Esophagus muscularis mucosa (tissue), 4 donors: Measurements from ENCODE around the gene CALR. TPM values are rescaled to one million over a fixed set of nuclear protein-coding genes. Genes with fewer than 3 reads are reported as not detected.
"Not testable (repeated sequence)": the region's sequence is repeated elsewhere in the genome, so short reads cannot be mapped to it uniquely, and the experiment has no call there.

Experiments
- DNase-seq: peaks from one replicate; pipeline ENCODE4 v3.0.0-alpha.2; 2017; ENCODE audit errors: extremely low spot score
- H3K27ac ChIP-seq, 4 donors: fragments of 200-600 bp; sonication (generic); replicated peaks in 1 of 4; 1 replicate in 3 of 4; 2 replicates in 1 of 4; pipeline ENCODE4 v1.5.1; 2016 to 2019; ENCODE audit warnings: mild to moderate bottlenecking in 1 of 4
- H3K27me3 ChIP-seq, 4 donors: fragments of 200-600 bp; sonication (generic); one replicate each; pipeline versions ENCODE4 v1.5.1 to v1.6.0; 2016 to 2019
- H3K36me3 ChIP-seq, 4 donors: fragments of 200-600 bp; sonication (generic); one replicate each; pipeline ENCODE4 v1.5.1; 2016 to 2019
- H3K4me1 ChIP-seq, 4 donors: fragments of 200-600 bp; sonication (generic); one replicate each; pipeline ENCODE4 v1.5.1; 2016 to 2019
- H3K4me3 ChIP-seq, 4 donors: fragments of 200-600 bp; sonication (generic); 1 replicate in 2 of 4; 2 replicates in 2 of 4; pipeline ENCODE4 v1.5.1; 2016 to 2019; ENCODE audit warnings: mild to moderate bottlenecking in 4 of 4, moderate library complexity in 1 of 4
- H3K9me3 ChIP-seq, 4 donors: fragments of 200-600 bp; sonication (generic); 1 replicate in 3 of 4; 2 replicates in 1 of 4; pipeline ENCODE4 v1.5.1; 2016 to 2019
- EP300 ChIP-seq: sonication (generic); formaldehyde crosslinking; IDR thresholded peaks from one replicate; pipeline ENCODE4 v1.6.1; 2017; ENCODE audit warnings: antibody characterized with exemption
- POLR2A ChIP-seq: fragments of 450-650 bp; IDR thresholded peaks from one replicate; pipeline ENCODE4 v1.6.1; 2017; ENCODE audit warnings: antibody characterized with exemption, moderate library complexity, mild to moderate bottlenecking, low read depth
- POLR2AphosphoS5 ChIP-seq, 2 donors: sonication (generic); formaldehyde crosslinking; IDR thresholded peaks; one replicate each; pipeline ENCODE4 v1.6.1; 2017; ENCODE audit warnings: antibody characterized with exemption in 2 of 2
- WGBS: methylation state at CpG from one replicate; pipeline ENCODE4 v1.1.5; 2018; 5-methylcytosine and 5-hydroxymethylcytosine counted together
- intact Hi-C: fragments of 100-400 bp; cut with DNase I; formaldehyde crosslinking; loops from one replicate; pipeline ENCODE4 v1.15.1; 2023
- total RNA-seq, 4 donors: library from RNA; depleted of rRNA; stranded (reverse); fragments of >200 nt; gene quantifications; one replicate each; pipeline versions ENCODE4 v1.1.0 to v1.2.1, GENCODE V29; 2016
- TF ChIP-seq, protein P1 (sequence below), 3 experiments: fragments of 200-600 bp in 2 of 3; fragments of 450-650 bp in 1 of 3; sonication (generic) in 2 of 3; IDR thresholded peaks; one replicate each; pipeline ENCODE4 v1.5.1; 2017 to 2019; ENCODE audit warnings: antibody characterized with exemption in 3 of 3, mild to moderate bottlenecking in 2 of 3, moderate library complexity in 1 of 3

CALR gene
- total RNA-seq, 4 donors from 2014 or later, result 200 to 300 (median 270) TPM

DNA sequence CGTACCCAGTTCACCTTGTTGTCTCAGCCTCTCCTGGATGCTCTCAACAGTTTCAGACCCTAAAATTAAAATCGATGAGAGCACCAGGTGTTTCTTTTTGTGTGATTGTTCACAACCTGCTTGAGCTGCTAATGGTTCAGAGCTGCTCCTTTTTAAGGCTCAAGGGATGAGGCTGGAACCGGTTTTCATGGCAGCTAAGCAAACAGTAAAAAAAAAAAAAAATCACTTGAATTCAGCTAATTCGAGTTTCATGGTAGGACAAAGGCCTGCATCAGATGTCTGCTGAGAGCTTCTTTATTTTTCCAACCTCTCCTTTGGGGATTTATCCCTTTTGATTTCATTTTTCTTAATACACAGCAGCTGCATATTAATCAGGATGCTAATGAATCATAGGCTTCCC lies 25.8 kb upstream of the CALR start:
- Histone ChIP-seq H3K36me3 (no peaks in the 10 kb centered on the region), H3K27me3 (no peaks in the 10 kb centered on the region), H3K9me3 (no peaks in the 10 kb centered on the region), H3K4me3 (peak overlapping the region; percentile 28 to 43 (median 35)), H3K27ac (peak overlapping the region; percentile 81 to 87 (median 83)), H3K4me1 (peaks cover 21 to 29% (median 25%) of the 10 kb centered on the region in 4 donors)
- WGBS, result 22% methylated on average over 4 of the region's 4 CpGs
- TF ChIP-seq POLR2AphosphoS5 (IDR thresholded peaks at IDR 0.05), result no peak
- TF ChIP-seq, protein P1, sequence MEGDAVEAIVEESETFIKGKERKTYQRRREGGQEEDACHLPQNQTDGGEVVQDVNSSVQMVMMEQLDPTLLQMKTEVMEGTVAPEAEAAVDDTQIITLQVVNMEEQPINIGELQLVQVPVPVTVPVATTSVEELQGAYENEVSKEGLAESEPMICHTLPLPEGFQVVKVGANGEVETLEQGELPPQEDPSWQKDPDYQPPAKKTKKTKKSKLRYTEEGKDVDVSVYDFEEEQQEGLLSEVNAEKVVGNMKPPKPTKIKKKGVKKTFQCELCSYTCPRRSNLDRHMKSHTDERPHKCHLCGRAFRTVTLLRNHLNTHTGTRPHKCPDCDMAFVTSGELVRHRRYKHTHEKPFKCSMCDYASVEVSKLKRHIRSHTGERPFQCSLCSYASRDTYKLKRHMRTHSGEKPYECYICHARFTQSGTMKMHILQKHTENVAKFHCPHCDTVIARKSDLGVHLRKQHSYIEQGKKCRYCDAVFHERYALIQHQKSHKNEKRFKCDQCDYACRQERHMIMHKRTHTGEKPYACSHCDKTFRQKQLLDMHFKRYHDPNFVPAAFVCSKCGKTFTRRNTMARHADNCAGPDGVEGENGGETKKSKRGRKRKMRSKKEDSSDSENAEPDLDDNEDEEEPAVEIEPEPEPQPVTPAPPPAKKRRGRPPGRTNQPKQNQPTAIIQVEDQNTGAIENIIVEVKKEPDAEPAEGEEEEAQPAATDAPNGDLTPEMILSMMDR (IDR thresholded peaks at IDR 0.05), result no peak
- no peak for TF ChIP-seq POLR2A
- TF ChIP-seq EP300, result no peak
- DNase-seq, result no peak
- intact Hi-C loops, result no loop called here

DNA sequence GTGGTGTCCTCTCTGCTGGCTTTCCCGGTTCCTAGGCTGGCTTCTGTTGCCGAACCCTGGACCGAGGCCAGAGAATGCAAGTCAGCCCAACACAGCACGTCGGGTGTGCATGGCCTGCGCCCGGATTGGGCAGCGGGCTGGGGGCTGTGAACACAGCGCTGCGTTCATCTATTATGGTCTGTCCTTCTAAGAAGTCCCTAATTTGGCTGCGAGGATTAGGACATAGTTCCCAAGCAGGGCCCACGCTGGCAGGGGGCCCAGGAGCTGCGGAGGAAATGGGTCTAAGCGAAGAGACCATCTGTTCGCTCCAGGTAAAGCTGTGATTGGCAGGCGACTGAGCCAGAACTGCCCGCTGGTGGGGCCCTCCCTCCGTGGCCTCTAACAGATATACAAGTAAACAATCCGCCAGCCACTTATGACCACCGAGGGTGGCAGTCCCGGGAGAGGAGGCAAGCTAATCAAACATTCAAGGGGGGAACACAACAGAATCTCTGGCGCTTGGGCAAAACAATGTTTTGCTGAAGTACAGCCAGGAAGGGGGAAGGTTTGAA lies 25.3 kb upstream of the CALR start:
- Histone ChIP-seq H3K4me1 (peaks cover 21 to 29% (median 25%) of the 10 kb centered on the region in 4 donors), H3K27ac (peak overlapping the region; percentile 81 to 87 (median 83)), H3K9me3 (no peaks in the 10 kb centered on the region), H3K27me3 (no peaks in the 10 kb centered on the region), H3K4me3 (peak overlapping the region; percentile 28 to 43 (median 35)), H3K36me3 (no peaks in the 10 kb centered on the region)
- intact Hi-C loops, result no loop called here
- peak; percentile 92 for DNase-seq
- no peak for TF ChIP-seq POLR2A
- no peak for TF ChIP-seq EP300
- peak; percentile 69 to 87 for TF ChIP-seq POLR2AphosphoS5 (IDR thresholded peaks at IDR 0.05)
- TF ChIP-seq, protein P1 (IDR thresholded peaks at IDR 0.05), result no peak
- 11% methylated on average over 19 of the region's 22 CpGs for WGBS

DNA sequence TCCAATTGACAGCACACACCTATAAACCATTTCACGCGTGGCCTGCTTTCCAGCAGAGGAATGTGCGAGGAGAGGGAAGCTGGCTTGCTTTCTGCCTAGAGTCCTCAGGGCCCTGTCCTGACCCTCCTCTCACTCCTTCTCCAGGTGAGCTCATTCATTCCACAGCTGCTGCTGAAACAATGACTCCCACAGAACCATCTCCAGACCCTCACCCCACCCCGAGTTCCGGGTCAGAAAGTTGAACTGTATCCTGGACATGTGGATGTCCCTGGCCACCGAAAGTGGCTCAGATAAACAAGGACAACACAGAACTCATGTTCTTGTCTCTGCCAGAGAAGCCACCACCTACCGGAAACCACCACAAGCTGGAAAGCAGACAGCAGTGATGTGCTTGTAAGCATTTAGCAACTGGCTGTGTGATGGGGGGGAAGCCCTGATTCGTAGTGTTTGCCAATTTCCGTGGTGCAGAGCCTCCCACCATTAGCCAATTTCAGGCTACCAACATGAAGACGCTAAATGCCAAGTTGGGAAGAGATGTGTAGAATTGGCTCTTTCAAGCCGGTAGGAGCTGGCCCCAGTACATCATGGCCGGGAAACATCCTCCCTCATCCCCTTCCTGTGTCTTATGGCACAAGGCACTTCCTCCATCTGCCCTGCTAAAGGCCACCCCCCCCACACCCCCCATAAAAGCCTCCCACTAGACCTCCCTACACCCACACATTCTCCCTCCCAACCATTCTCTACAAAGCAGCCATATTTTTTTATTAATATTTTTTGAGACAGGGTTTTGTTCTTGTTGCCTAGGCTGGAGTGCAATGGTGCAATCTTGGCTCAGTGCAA lies 24.3 kb upstream of the CALR start:
- Histone ChIP-seq H3K36me3 (no peaks in the 10 kb centered on the region), H3K4me1 (peaks cover 26 to 36% (median 30%) of the 10 kb centered on the region in 4 donors), H3K4me3 (peak overlapping the region in 1 of 4 donors; percentile 36), H3K9me3 (no peaks in the 10 kb centered on the region), H3K27me3 (no peaks in the 10 kb centered on the region), H3K27ac (peak overlapping the region; percentile 81 to 87 (median 83))
- DNase-seq, result no peak
- intact Hi-C loops, result no loop called here
- 54% methylated on average over 10 of the region's 12 CpGs for WGBS
- TF ChIP-seq EP300, result no peak
- no peak for TF ChIP-seq POLR2A
- no peak for TF ChIP-seq POLR2AphosphoS5 (IDR thresholded peaks at IDR 0.05)
- TF ChIP-seq, protein P1 (IDR thresholded peaks at IDR 0.05), result no peak

DNA sequence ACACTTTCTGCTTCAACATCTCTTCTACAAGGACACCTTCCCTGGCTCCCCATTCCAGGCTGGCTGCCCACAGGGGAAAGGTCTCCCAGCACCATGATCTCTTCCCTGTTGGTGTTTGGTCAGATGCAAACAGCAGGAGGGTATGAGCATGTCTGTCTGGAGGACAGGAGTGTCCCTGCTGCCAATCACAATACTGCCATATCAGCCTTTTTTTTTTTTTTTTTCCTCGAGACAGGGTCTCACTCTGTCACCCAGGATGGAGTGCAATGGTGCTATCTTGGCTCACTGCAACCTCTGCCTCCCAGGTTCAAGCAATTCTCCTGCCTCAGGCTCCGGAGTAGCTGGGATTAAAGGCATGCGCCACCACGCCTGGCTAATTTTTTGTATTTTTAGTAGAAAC lies 22.5 kb upstream of the CALR start:
- DNase-seq, H3K27ac ChIP-seq, H3K9me3 ChIP-seq, H3K27me3 ChIP-seq, H3K36me3 ChIP-seq, H3K4me3 ChIP-seq, intact Hi-C loops: not testable (repeated sequence)
- peaks cover 26 to 42% (median 36%) of the 10 kb centered on the region in 4 donors for H3K4me1 ChIP-seq
- WGBS, result 93% methylated on average over 4 of the region's 4 CpGs

DNA sequence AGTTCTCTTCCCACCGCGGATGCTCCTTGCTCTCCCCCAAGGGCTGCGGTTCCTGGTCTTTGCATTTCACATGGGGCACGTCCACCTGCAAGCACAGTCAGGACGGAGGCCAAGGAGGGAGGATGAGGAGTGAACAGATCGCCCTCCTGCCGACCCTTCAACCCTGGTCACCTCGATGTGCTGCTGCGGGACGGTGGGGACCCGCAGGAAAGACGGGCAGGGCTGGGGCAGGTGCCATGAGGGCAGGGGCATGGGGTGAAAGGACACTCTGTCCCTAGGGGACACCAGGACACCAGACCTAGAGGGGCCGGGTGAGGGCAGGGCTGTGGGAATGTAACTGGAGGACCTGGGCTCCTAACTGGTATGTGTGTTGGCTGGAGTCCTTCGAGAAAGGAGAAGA lies 20.2 kb upstream of the CALR start:
- Histone ChIP-seq H3K4me3 (no peak overlapping the region), H3K4me1 (peaks cover 14 to 26% (median 22%) of the 10 kb centered on the region in 4 donors), H3K36me3 (peaks cover 11 to 13% (median 12%) of the 10 kb centered on the region in 4 donors), H3K27me3 (no peaks in the 10 kb centered on the region), H3K9me3 (no peaks in the 10 kb centered on the region), H3K27ac (no peak overlapping the region)
- TF ChIP-seq, protein P1 (IDR thresholded peaks at IDR 0.05), result no peak
- TF ChIP-seq EP300 (no peak), POLR2AphosphoS5 (IDR thresholded peaks at IDR 0.05) (no peak), POLR2A (no peak)
- 94% methylated on average over 14 of the region's 14 CpGs for WGBS
- intact Hi-C loops, result no loop called here
- DNase-seq, result no peak
